HUDEP-2 (cell line): ENCODE data around the gene SEZ6L.

Source experiments
- DNase-seq, 76 experiments: peaks; one replicate each; lab custom pipeline; 2025; ENCODE audit not compliant: unreplicated experiment in 76 of 76; lab: John Stamatoyannopoulos, UW

The SEZ6L gene

GRCh38 chr22:26326803-26327202, 157.5 kb downstream of the SEZ6L start:
- no peak for DNase-seq

- no peak for DNase-seq
Measured at GRCh38 chr22:26327306-26327705, 158.0 kb downstream of the SEZ6L start.

GRCh38 chr22:26328221-26328620, 159.0 kb downstream of the SEZ6L start:
- DNase-seq, result no peak

GRCh38 chr22:26330971-26331625, 161.8 kb downstream of the SEZ6L start:
- DNase-seq, result peak in 41 of 76 experiments; percentile 2 to 62 (median 16)

- no peak for DNase-seq
Measured at GRCh38 chr22:26333088-26333800, 164.0 kb downstream of the SEZ6L start.

GRCh38 chr22:26334232-26334631, 165.0 kb downstream of the SEZ6L start:
- DNase-seq, result no peak

- DNase-seq, result no peak
Measured at GRCh38 chr22:26336773-26337172, 167.5 kb downstream of the SEZ6L start.

- DNase-seq, result no peak
Measured at GRCh38 chr22:26339755-26340154, 170.5 kb downstream of the SEZ6L start.

GRCh38 chr22:26342745-26343410, 173.6 kb downstream of the SEZ6L start:
- no peak for DNase-seq

- DNase-seq, result no peak
Measured at GRCh38 chr22:26345496-26345895, 176.2 kb downstream of the SEZ6L start.

- DNase-seq, result no peak
Measured at GRCh38 chr22:26348810-26349526, 179.7 kb downstream of the SEZ6L start.

GRCh38 chr22:26354707-26355106, 185.4 kb downstream of the SEZ6L start:
- DNase-seq, result no peak

- no peak for DNase-seq
Measured at GRCh38 chr22:26357281-26357680, 188.0 kb downstream of the SEZ6L start.

- no peak for DNase-seq
Measured at GRCh38 chr22:26357813-26358212, 188.6 kb downstream of the SEZ6L start.

- no peak for DNase-seq
Measured at GRCh38 chr22:26359156-26359555, 189.9 kb downstream of the SEZ6L start.

GRCh38 chr22:26360169-26360885, 191.1 kb downstream of the SEZ6L start:
- peak in 60 of 76 experiments; percentile 2 to 59 (median 32) for DNase-seq

GRCh38 chr22:26362471-26362870, 193.2 kb downstream of the SEZ6L start:
- no peak for DNase-seq

GRCh38 chr22:26364066-26365015, 195.1 kb downstream of the SEZ6L start:
- peak in 72 of 76 experiments; percentile 10 to 82 (median 52) for DNase-seq
